WTC11 (cell line): ENCODE data around the gene PXT1. TPM values are rescaled to one million over a fixed set of nuclear protein-coding genes. Genes with fewer than 3 reads are reported as not detected.

Experiments used
- ATAC-seq: fragments of 200-7000 bp; cut with Tn5 transposase; 2 replicates; pipeline ENCODE4 v1.10.0; 2021; ENCODE audit warnings: mild to moderate bottlenecking, moderate library complexity
- CTCF ChIA-PET: fragments of 300-600 bp; sonication (Branson Sonifier 250); formaldehyde crosslinking; loops from one replicate; lab custom pipeline; 2021; ENCODE audit warnings: antibody characterized with exemption; lab: Charles Lee
- POLR2A ChIA-PET: fragments of 350-600 bp; sonication (Branson Sonifier 250); formaldehyde crosslinking; loops from one replicate; lab custom pipeline; 2021; ENCODE audit warnings: antibody characterized with exemption; lab: Charles Lee
- DNase-seq: peaks from one replicate; pipeline ENCODE4 v3.0.0; 2021; ENCODE audit warnings: low spot score
- H3K27ac Mint-ChIP-seq: 2 replicates; pipeline ENCODE4 v1.8.0; 2021; ENCODE audit warnings: mixed read lengths
- H3K27me3 Mint-ChIP-seq: 2 replicates; pipeline ENCODE4 v1.8.0; 2021; ENCODE audit warnings: low read depth, mild to moderate bottlenecking, moderate library complexity, mixed read lengths
- H3K36me3 Mint-ChIP-seq: 2 replicates; pipeline ENCODE4 v1.8.0; 2021; ENCODE audit warnings: mixed read lengths
- H3K4me1 Mint-ChIP-seq: 2 replicates; pipeline ENCODE4 v1.8.0; 2022; ENCODE audit warnings: mixed read lengths
- H3K4me3 Mint-ChIP-seq: 2 replicates; pipeline ENCODE4 v1.8.0; 2021; ENCODE audit warnings: mild to moderate bottlenecking, moderate library complexity, mixed read lengths
- H3K9me3 Mint-ChIP-seq: 2 replicates; pipeline ENCODE4 v1.8.0; 2021; ENCODE audit warnings: mixed read lengths
- E2F1 ChIP-seq: sonication (generic); formaldehyde crosslinking; IDR thresholded peaks from 2 replicates; pipeline ENCODE4 v1.8.0; 2022; ENCODE audit warnings: mild to moderate bottlenecking, missing genetic modification reagents
- ELF4 ChIP-seq: sonication (generic); formaldehyde crosslinking; IDR thresholded peaks from 2 replicates; pipeline ENCODE4 v1.8.1; 2022; ENCODE audit warnings: low read depth, mild to moderate bottlenecking, moderate library complexity, missing genetic modification reagents
- HMGA2 ChIP-seq: fragments of 250-450 bp; sonication (Bioruptor Pico); IDR thresholded peaks from 2 replicates; pipeline ENCODE4 v1.4.0; 2021; ENCODE audit warnings: mild to moderate bottlenecking, moderate library complexity
- SMAD3 ChIP-seq: sonication (generic); formaldehyde crosslinking; IDR thresholded peaks from 2 replicates; pipeline ENCODE4 v1.8.0; 2022; ENCODE audit warnings: missing genetic modification reagents, mild to moderate bottlenecking, borderline replicate concordance
- ZNF121 ChIP-seq: sonication (generic); formaldehyde crosslinking; IDR thresholded peaks from 2 replicates; pipeline ENCODE4 v1.8.0; 2023; ENCODE audit warnings: missing genetic modification reagents
- ZNF416 ChIP-seq: fragments of 250-450 bp; sonication (Bioruptor Pico); IDR thresholded peaks from 2 replicates; pipeline ENCODE4 v1.9.0; 2021; ENCODE audit warnings: mild to moderate bottlenecking, inconsistent platforms
- total RNA-seq: library from RNA; stranded (reverse); gene quantifications from 3 replicates; pipeline ENCODE4 v1.2.3, GENCODE V29; 2021
- TF ChIP-seq, protein P1 (sequence below): fragments of 250-450 bp; sonication (Bioruptor Pico); IDR thresholded peaks from 2 replicates; pipeline ENCODE4 v1.9.0; 2021; ENCODE audit warnings: mild to moderate bottlenecking, borderline replicate concordance
- TF ChIP-seq, protein P2 (sequence below): sonication (generic); formaldehyde crosslinking; IDR thresholded peaks from 2 replicates; pipeline ENCODE4 v1.8.0; 2023; ENCODE audit warnings: missing genetic modification reagents, mild to moderate bottlenecking, borderline replicate concordance
- TF ChIP-seq, protein P3 (sequence below): fragments of 250-450 bp; sonication (Bioruptor Pico); IDR thresholded peaks from 2 replicates; pipeline ENCODE4 v1.9.0; 2021; ENCODE audit warnings: mild to moderate bottlenecking
- TF ChIP-seq, protein P4 (sequence below): fragments of 200-600 bp; IDR thresholded peaks from 2 replicates; pipeline ENCODE4 v1.8.0; 2022; ENCODE audit warnings: antibody characterized with exemption

PXT1 gene
- total RNA-seq, 1 experiment from 2014 or later = 0.15 TPM

DNA sequence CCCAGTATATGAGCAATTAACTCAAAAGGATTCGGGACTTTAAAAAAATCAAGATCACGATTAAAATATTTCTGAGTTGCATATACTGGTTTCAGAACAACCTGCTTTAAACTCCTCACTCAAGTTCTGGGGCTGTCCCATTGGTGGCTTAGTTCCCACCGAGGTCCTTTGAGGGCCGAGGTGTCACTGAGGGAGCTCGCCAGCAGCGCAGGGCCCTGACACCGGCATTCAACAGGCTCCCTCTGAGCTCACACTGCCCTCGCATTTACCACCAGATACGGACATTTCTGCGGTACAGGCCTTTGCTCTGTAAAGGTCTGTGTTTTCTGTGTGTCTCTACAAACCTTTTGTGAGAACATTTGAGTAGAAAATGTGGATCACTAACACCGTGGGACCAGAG is 81.6 kb downstream of the PXT1 start (continued):
- TF ChIP-seq, protein P1, sequence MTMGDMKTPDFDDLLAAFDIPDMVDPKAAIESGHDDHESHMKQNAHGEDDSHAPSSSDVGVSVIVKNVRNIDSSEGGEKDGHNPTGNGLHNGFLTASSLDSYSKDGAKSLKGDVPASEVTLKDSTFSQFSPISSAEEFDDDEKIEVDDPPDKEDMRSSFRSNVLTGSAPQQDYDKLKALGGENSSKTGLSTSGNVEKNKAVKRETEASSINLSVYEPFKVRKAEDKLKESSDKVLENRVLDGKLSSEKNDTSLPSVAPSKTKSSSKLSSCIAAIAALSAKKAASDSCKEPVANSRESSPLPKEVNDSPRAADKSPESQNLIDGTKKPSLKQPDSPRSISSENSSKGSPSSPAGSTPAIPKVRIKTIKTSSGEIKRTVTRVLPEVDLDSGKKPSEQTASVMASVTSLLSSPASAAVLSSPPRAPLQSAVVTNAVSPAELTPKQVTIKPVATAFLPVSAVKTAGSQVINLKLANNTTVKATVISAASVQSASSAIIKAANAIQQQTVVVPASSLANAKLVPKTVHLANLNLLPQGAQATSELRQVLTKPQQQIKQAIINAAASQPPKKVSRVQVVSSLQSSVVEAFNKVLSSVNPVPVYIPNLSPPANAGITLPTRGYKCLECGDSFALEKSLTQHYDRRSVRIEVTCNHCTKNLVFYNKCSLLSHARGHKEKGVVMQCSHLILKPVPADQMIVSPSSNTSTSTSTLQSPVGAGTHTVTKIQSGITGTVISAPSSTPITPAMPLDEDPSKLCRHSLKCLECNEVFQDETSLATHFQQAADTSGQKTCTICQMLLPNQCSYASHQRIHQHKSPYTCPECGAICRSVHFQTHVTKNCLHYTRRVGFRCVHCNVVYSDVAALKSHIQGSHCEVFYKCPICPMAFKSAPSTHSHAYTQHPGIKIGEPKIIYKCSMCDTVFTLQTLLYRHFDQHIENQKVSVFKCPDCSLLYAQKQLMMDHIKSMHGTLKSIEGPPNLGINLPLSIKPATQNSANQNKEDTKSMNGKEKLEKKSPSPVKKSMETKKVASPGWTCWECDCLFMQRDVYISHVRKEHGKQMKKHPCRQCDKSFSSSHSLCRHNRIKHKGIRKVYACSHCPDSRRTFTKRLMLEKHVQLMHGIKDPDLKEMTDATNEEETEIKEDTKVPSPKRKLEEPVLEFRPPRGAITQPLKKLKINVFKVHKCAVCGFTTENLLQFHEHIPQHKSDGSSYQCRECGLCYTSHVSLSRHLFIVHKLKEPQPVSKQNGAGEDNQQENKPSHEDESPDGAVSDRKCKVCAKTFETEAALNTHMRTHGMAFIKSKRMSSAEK (CRISPR knock-in tag) = no peak
- TF ChIP-seq ZNF416 (CRISPR knock-in tag) = no peak
- no peak for TF ChIP-seq SMAD3 (CRISPR knock-in tag)
- TF ChIP-seq E2F1 (CRISPR knock-in tag) = no peak
- TF ChIP-seq, protein P2, sequence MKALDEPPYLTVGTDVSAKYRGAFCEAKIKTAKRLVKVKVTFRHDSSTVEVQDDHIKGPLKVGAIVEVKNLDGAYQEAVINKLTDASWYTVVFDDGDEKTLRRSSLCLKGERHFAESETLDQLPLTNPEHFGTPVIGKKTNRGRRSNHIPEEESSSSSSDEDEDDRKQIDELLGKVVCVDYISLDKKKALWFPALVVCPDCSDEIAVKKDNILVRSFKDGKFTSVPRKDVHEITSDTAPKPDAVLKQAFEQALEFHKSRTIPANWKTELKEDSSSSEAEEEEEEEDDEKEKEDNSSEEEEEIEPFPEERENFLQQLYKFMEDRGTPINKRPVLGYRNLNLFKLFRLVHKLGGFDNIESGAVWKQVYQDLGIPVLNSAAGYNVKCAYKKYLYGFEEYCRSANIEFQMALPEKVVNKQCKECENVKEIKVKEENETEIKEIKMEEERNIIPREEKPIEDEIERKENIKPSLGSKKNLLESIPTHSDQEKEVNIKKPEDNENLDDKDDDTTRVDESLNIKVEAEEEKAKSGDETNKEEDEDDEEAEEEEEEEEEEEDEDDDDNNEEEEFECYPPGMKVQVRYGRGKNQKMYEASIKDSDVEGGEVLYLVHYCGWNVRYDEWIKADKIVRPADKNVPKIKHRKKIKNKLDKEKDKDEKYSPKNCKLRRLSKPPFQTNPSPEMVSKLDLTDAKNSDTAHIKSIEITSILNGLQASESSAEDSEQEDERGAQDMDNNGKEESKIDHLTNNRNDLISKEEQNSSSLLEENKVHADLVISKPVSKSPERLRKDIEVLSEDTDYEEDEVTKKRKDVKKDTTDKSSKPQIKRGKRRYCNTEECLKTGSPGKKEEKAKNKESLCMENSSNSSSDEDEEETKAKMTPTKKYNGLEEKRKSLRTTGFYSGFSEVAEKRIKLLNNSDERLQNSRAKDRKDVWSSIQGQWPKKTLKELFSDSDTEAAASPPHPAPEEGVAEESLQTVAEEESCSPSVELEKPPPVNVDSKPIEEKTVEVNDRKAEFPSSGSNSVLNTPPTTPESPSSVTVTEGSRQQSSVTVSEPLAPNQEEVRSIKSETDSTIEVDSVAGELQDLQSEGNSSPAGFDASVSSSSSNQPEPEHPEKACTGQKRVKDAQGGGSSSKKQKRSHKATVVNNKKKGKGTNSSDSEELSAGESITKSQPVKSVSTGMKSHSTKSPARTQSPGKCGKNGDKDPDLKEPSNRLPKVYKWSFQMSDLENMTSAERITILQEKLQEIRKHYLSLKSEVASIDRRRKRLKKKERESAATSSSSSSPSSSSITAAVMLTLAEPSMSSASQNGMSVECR = no peak
- TF ChIP-seq, all 79 proteins: peak for 0

GRCh38 chr6:36360241-36361054 is 82.2 kb downstream of the PXT1 start:
- Mint-ChIP-seq H3K27ac (no peak overlapping the region), H3K27me3 (no peaks in the 10 kb centered on the region; the same call in 1 of the 2 replicates), H3K4me3 (no peak overlapping the region), H3K9me3 (no peaks in the 10 kb centered on the region), H3K4me1 (no peaks in the 10 kb centered on the region)
- peak; percentile 96 for ATAC-seq
- TF ChIP-seq ELF4 (CRISPR knock-in tag) (no peak), HMGA2 (CRISPR knock-in tag) (no peak), ZNF121 (CRISPR knock-in tag) (no peak)
- TF ChIP-seq, protein P3, sequence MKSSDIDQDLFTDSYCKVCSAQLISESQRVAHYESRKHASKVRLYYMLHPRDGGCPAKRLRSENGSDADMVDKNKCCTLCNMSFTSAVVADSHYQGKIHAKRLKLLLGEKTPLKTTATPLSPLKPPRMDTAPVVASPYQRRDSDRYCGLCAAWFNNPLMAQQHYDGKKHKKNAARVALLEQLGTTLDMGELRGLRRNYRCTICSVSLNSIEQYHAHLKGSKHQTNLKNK = no peak
- TF ChIP-seq, protein P4, sequence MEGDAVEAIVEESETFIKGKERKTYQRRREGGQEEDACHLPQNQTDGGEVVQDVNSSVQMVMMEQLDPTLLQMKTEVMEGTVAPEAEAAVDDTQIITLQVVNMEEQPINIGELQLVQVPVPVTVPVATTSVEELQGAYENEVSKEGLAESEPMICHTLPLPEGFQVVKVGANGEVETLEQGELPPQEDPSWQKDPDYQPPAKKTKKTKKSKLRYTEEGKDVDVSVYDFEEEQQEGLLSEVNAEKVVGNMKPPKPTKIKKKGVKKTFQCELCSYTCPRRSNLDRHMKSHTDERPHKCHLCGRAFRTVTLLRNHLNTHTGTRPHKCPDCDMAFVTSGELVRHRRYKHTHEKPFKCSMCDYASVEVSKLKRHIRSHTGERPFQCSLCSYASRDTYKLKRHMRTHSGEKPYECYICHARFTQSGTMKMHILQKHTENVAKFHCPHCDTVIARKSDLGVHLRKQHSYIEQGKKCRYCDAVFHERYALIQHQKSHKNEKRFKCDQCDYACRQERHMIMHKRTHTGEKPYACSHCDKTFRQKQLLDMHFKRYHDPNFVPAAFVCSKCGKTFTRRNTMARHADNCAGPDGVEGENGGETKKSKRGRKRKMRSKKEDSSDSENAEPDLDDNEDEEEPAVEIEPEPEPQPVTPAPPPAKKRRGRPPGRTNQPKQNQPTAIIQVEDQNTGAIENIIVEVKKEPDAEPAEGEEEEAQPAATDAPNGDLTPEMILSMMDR = peak; percentile 67
- TF ChIP-seq, all 79 proteins: peak for 1
- ChIA-PET CTCF (interaction anchor here (0.5 to 6.0 kb wide), 23 partner anchors 8 to 465 kb away, joined by 3 to 52 read pairs (median 4); no protein-coding TSS in a partner anchor), POLR2A (interaction anchor here (0.5 to 1.4 kb wide), 2 partner anchors 20 to 156 kb away, joined by 3 to 4 read pairs; no protein-coding TSS in a partner anchor)
- no peaks in the 10 kb centered on the region for H3K36me3 Mint-ChIP-seq
- DNase-seq = peak; percentile 77
